IPS-NIHi7 (cell line): ENCODE measurements around the gene TAS1R3.

ENCODE experiments used
- DNase-seq: peaks from one replicate; pipeline ENCODE4 v3.0.0; 2012; ENCODE audit warnings: mixed read lengths; ENCODE audit errors: extremely low spot score

The TAS1R3 gene

GRCh38 chr1:1340185-1340584 is 9.1 kb downstream of the TAS1R3 start:
- no peak for DNase-seq

DNA sequence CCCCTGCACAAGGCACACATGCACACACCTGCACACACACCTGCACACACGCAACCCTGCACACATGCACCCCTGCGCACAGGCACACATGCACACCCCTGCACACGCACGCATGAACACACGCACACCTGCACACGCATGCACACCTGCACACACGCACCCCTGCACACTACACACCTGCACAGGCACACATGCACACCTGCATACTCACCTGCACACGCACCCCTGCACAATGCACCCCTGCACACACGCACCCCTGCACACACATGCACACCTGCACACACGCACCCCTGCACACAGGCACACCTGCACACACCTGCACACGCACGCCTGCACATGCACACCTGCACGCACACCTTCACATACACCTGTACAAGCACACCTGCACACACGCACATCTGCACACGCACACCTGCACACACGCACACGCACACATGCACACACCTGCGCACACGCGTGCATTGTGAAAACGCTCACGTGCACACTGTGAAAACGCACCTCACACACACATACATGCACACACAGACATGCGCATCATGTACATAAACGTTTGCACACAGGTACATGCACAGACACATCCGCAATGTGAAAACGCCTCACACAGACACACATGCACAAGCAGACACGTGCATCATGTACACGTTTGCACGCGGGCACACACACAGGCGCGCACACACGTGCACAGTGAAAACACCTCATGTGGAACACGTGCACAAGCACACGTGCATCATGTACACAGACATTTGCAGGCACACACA is 9.9 kb downstream of the TAS1R3 start:
- DNase-seq: no peak

- no peak for DNase-seq
Observed at GRCh38 chr1:1341549-1342021, 10.5 kb downstream of the TAS1R3 start.

GRCh38 chr1:1342061-1342562 is 11.0 kb downstream of the TAS1R3 start:
- DNase-seq: no peak

DNA sequence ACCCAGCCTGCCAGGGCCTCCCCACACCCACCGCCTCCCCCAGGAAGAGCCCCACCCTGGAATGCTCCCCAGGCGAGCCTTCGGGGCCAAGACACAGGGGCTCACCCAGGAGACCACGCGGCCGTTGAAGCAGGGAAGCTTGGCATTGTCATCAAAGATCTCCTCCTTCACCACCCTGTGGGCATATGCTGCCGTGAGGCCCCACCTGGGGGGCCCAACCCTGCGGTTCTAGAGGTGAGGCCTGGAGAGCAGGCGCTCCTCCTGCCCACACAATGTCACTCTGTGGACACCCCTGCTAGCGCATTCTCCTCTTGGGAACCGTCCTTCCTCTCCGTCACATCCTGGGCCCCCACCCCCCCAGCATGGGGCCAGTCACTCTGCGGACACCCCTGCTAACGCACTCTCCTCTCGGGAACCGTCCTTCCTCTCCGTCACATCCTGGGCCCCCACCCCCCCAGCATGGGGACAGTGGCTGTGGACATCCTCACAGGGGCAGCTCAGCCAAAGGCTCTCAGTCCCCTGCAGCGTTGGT is 11.6 kb downstream of the TAS1R3 start:
- no peak for DNase-seq

- DNase-seq: no peak
Observed at GRCh38 chr1:1343811-1344421, 12.8 kb downstream of the TAS1R3 start.

- peak; percentile 59 for DNase-seq
Observed at GRCh38 chr1:1344655-1345361, 13.7 kb downstream of the TAS1R3 start.

DNA sequence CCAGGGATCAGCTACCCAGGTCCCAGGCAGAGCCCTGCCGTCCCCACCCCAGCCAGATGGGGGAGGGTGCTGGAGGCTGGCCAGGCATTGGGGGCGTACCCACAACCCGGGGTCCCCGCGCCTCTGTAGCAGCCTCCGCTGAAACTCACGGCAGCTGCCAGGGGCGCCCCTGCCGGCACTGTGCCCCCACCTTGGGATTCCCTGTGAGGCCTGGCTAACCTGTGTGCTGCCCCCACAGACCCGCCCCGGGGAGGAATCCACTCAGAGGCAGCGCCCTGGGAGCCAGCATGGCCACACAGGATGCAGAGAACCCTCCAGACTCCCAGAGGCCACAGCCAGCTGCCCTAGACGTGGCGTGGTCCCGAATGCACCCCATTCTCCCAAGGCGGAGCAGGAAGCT is 14.3 kb downstream of the TAS1R3 start:
- no peak for DNase-seq

DNA sequence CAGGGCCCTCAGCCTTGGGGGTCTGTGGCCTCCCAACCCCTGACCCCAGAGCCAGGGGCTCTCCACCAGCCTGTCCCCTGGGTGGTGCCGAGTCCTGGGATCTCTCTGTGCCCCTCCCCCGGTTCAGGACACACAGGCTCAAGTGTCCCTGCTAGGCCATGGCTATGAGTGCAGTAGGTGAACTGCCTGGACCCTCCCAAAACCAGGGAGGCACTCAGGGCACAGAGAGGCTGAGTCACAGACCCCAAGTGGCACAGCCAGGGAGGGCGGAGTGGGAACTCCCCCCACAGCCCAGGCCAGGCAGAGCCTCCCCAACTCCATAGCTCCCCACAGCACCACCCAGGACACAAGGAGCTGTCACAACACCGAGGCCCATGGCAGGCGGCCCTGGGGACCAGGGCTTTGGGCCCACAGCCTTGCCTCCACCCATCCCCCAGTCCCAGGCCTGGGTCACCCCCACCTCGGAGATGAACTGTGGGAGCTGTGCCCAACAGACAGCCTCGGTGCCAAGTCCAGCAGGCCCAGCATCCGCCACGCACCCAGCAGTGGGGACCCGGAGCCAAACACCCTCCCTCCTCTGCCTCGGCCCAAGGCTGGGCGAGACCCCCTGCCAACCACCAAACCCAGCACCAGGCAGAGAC is 14.9 kb downstream of the TAS1R3 start:
- DNase-seq: no peak

DNA sequence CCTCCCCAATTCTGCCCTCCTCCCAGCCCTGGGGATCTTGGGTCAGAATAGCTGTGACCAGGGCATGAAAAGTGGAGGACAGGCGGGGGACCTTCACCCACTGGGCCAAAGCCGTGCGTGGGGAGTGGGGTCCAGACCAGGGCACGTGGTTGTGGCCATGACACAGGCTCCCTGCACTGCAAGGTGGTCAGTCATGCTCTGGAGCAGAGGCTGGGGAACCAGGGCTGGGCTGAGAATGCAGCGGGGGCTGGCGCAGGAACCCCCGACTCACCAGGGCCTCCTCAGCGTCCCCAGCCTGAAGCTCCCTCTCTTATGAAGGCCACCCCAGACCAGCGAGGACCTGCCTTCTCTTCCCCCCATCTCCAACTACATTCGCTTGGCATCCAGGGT is 15.4 kb downstream of the TAS1R3 start:
- no peak for DNase-seq

DNA sequence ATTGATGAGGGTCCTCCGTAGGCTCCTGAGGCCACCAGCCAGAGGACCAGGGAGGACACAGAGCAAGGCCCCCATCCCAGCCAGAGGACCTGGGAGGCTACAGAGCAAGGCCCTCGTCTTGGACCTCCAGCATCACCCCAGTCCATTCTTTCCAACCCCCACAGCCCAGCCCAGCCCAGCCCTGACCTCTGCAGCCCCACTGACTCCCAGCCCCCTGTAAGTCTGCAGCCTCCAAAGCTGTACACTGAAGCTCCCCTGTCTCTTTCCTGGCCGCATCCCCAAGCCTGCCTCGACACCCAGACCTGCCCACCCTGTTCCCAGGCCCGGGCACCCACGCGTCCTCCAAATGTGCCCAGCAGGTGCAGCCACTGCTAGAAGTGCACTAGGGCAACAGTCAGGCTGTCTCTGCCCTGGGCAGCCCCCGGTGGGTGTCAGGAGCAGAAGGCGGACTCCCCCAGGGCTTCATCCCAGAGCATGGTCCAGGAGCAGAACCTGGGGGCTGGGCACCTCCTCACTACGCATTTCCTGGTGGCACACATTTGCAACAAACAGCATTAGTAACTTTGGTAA is 16.0 kb downstream of the TAS1R3 start:
- DNase-seq: no peak

GRCh38 chr1:1347663-1348419 is 16.8 kb downstream of the TAS1R3 start:
- peak; percentile 77 for DNase-seq

DNA sequence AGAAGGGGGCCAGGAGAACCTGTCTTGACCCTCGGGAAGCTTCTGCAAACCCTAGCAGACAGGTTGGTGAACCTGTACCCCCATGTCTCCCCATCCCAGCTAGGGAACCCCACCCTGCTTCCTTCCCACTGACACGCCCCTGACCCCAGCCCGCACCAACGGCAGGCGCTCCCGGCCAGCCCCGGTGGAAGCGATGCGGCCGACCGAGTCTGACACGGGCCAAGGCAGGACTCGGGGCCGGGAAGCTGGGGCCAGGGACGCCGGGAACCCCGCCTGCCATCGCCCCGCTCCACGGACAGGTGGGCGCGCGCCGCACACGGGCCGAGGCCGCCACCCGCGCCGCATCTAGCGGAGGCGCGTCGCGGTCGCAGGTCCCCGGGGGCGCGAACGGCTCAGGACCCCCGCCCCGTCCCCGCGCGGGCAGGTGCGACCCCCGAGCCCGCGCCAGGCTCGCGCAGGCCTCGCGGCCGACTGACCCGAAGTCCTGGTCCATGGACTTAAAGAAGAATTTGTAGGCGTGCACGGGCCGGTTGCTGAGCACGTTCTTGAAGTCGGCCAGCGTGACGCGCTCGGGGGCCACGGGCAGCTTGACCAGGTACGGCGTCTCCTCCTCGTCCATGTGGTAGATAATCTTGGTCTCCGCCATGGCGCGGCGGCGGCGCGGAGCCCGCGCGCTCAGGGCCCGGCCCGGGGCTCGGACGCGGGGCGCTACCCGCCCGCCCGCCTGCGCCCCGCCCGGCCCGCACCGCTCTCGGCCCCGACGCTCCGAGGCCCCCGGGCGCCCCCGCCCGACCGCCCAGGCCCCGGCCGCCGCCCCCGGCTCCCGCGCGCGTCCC is 17.6 kb downstream of the TAS1R3 start:
- no peak for DNase-seq

DNA sequence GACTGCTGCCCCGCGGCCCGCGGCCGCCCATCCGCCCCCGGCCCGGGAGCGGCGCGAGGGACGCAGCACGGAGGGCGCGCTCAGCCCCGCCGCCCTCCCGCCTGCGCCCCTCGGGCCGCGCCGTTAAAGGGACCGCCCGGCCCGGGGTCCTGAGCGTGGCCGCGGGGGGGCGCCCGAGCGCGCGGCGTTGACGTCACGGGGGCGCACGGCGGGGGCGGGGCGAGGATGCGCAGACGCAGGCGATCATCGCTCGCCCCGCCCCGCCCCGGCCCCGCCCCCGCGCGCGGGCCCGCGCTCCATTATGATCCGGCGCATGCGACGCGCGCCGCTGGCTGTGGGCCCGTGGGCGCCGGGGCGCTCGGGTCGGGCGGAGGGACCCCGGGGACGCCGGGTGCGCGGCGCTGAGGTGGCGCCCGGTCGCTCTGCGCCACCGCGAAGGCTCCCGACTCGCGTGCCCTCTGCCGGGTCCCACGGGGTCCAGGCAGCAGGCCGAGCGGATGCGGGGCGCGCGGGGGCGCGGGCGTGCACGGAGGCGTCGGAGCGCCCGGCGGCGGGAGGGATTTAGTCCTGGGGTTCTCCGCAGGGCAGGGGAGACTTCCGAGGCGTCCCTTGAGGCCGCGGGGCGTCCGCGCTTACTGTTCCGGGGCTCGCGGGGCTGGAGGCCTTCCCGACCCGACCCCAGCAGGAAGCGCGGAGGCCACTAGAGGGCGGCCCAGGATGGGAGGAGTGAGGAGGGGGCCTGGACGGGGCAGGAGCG is 18.4 kb downstream of the TAS1R3 start, which contains the start of gene DVL1:
Gene DVL1, minus strand, starts transcription at position 163 of the 757 bp plus-strand sequence. CDS start 353 bp downstream, outside the sequence.
- peak; percentile 83 for DNase-seq

DNA sequence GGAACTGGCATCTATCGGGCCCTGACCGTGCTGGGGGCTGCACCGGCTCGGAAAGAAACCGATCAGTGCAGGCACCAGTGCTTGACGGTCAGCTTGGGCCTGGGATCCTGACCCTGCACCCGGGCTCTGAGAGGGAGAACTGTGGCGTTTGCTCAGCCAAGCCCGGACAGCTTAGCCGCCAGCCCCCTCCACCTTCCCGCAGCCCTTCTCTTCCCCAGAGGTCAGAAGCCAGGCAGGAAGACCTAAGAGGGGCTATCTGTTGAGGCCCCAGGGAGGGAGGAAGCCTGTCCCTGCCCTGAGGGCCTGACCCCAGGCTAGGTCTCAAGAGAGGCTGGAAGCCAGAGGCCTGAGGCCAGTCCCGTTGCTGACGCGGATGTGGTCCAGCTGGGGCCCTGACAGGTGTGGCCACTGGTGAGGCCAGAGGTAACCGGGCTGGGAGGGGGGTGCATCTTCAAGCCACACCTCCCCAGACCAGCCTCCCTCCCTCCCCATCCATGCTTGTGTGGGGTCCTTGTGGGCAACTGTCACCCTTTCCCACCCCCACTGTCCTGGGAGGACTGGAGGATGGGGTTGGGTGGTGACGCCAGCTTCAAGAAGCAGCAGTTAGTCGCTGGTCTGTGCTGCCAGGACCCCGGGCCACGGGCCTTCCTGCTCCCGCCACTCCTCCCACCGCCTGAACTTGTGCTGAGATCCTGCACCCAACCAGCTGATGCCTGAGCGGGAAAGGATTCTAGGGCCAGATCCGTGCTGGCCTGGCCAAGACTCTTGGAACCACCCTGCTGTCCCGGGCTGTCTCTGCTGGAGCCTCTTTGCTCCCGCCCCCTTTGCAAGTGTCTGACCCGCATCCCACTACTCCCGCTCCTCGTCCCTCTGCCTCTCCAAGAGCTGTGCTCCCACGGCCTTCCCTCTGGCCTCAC is 20.7 kb downstream of the TAS1R3 start:
- DNase-seq: no peak

DNA sequence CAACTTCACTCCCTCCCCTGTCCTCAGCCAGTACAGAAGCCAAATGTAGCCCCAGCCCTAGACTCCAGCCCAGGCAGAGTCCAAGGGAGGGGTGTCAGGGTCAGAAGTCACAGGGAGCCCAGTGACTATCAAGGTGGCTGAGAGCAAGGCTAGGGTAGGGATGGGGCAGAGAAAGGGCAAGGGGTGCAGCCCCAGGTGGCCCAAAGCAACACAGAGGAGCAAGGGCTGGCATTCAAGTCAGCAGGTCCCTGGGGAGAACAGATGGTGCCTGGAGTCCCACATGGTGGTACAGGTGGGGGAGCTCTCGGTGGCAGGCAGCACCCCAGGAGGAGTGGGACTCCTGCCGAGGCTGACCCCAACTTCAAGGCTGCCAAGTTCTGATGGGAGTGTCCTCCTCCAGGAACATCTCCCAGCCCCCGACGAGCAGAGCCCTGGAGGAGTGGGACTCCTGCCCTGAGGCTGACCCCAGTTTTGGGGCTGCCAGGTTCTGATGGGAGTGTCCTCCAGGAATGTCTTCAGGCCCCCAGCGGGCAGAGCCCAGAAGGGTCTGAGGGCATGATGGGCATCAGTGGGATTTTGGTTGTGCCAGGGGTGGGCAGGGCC is 21.8 kb downstream of the TAS1R3 start:
- DNase-seq: no peak

GRCh38 chr1:1353389-1354151 is 22.5 kb downstream of the TAS1R3 start:
- DNase-seq: peak; percentile 72
